ENCODE measurements around the gene TCF12.

DNA sequence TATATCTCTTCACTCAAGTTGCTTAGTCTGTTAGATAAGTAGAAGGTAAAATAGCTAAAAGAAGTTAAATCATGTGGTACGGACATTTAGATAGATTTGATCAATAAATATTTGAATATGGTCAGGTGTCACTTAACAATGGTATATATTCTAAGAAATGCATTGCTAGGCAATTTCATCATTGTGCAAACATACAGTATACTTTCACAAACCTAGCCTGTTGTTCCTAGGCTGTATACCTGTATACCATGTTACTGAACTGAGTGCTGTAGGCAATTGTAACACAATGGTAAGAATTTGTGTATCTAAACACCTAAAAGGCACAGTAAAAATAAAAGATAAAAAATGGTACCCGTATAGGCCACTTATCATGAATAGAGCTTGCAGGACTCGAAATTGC is 345.1 kb downstream of the TCF12 start:
- TF ChIP-seq YY1 (IDR thresholded peaks at IDR 0.05; ENCODE audit: insufficient read depth, insufficient read length) (no peak), ZNF274 (IDR thresholded peaks at IDR 0.05; ENCODE audit: low read depth, low read length) (no peak)
